ENCODE measurements around the gene MRPS16. TPM values are rescaled to one million over a fixed set of nuclear protein-coding genes. Genes with fewer than 3 reads are reported as not detected.

Gene MRPS16
- total and polyA plus RNA-seq, 2 donors (not counting 1 experiment from before 2014, with no cell fraction given) = 27.7 to 49.6 TPM

- no peak for TF ChIP-seq EZH2 (IDR thresholded peaks at IDR 0.05; ENCODE audit: borderline replicate concordance, insufficient read depth, low read depth, low read length, poor library complexity, severe bottlenecking)
- TF ChIP-seq CTCF (IDR thresholded peaks at IDR 0.05) = no peak
- Mint-ChIP-seq H3K27me3 (no peaks in the 10 kb centered on the region), H3K9me3 (ENCODE audit: insufficient read depth) (no peaks in the 10 kb centered on the region), H3K27ac (no peak overlapping the region), H3K4me3 (no peak overlapping the region), H3K4me1 (peaks cover 5% of the 10 kb centered on the region)
- Histone ChIP-seq H3K4me3 (ENCODE audit: control extremely low read depth in 1 of 5, extremely low read depth in 1 of 5, insufficient read depth in 1 of 5, low read depth in 2 of 5, low read length in 4 of 5) (no peak overlapping the region), H3K4me2 (replicated peaks; ENCODE audit: low read depth, low read length, poor library complexity, severe bottlenecking) (no peak overlapping the region), H3K27me3 (replicated peaks in 1 of 4; ENCODE audit: control extremely low read depth in 1 of 4, control insufficient read depth in 3 of 4, insufficient read depth in 4 of 4, low read length in 3 of 4) (no peaks in the 10 kb centered on the region), H3K4me1 (ENCODE audit: control insufficient read depth in 2 of 2, insufficient read depth in 2 of 2, low read length in 2 of 2) (no peaks in the 10 kb centered on the region), H2AFZ (ENCODE audit: insufficient read depth, low read depth, low read length, poor library complexity, severe bottlenecking) (no peak overlapping the region), H3K9ac (ENCODE audit: low read length) (no peak overlapping the region), H3K27ac (ENCODE audit: low read length in 2 of 2) (no peak overlapping the region), H3K36me3 (replicated peaks in 1 of 2; ENCODE audit: control extremely low read depth in 1 of 2, control insufficient read depth in 1 of 2, extremely low read depth in 1 of 2, insufficient read depth in 2 of 2, low read length in 1 of 2) (peaks cover 11 to 40% of the 10 kb centered on the region in 2 experiments), H3K9me3 (ENCODE audit: control extremely low read depth in 1 of 3, control insufficient read depth in 2 of 3, insufficient read depth in 1 of 3, low read length in 2 of 3) (no peaks in the 10 kb centered on the region), H4K20me1 (ENCODE audit: control insufficient read depth, insufficient read depth, low read length, poor library complexity, severe bottlenecking) (no peaks in the 10 kb centered on the region), H3K79me2 (ENCODE audit: control insufficient read depth, insufficient read depth, low read length) (peaks cover 9% of the 10 kb centered on the region)
- DNase-seq (no peak), ATAC-seq (ENCODE audit: low read depth) (no peak)
- CTCF ChIA-PET = interaction anchor here (1.5 kb wide), 1 partner anchor 62 kb away, joined by 3 read pairs; no protein-coding TSS in a partner anchor
- 83% methylated on average over 2 of the region's 2 CpGs for WGBS (ENCODE audit: insufficient coverage)
- POLR2A ChIA-PET = no interaction called here
- intact Hi-C loops (cut with micrococcal nuclease) = loop anchor here (10.0 kb wide), 1 partner anchor 885 kb away; the partner anchor contains the start of gene DNAJB12
Measured at GRCh38 chr10:73239908-73240307, 12.5 kb downstream of the MRPS16 start.

- Histone ChIP-seq H3K36me3 (replicated peaks in 1 of 2; ENCODE audit: control extremely low read depth in 1 of 2, control insufficient read depth in 1 of 2, extremely low read depth in 1 of 2, insufficient read depth in 2 of 2, low read length in 1 of 2) (peaks cover 12 to 35% of the 10 kb centered on the region in 2 experiments), H3K4me1 (ENCODE audit: control insufficient read depth in 2 of 2, insufficient read depth in 2 of 2, low read length in 2 of 2) (no peaks in the 10 kb centered on the region), H3K4me2 (replicated peaks; ENCODE audit: low read depth, low read length, poor library complexity, severe bottlenecking) (no peak overlapping the region), H3K79me2 (ENCODE audit: control insufficient read depth, insufficient read depth, low read length) (peaks cover under 1% of the 10 kb centered on the region), H3K9me3 (ENCODE audit: control extremely low read depth in 1 of 3, control insufficient read depth in 2 of 3, insufficient read depth in 1 of 3, low read length in 2 of 3) (no peaks in the 10 kb centered on the region), H3K27me3 (replicated peaks in 1 of 4; ENCODE audit: control extremely low read depth in 1 of 4, control insufficient read depth in 3 of 4, insufficient read depth in 4 of 4, low read length in 3 of 4) (no peaks in the 10 kb centered on the region), H4K20me1 (ENCODE audit: control insufficient read depth, insufficient read depth, low read length, poor library complexity, severe bottlenecking) (no peaks in the 10 kb centered on the region), H3K4me3 (ENCODE audit: control extremely low read depth in 1 of 5, extremely low read depth in 1 of 5, insufficient read depth in 1 of 5, low read depth in 2 of 5, low read length in 4 of 5) (no peak overlapping the region), H3K9ac (ENCODE audit: low read length) (no peak overlapping the region), H3K27ac (ENCODE audit: low read length in 2 of 2) (no peak overlapping the region), H2AFZ (ENCODE audit: insufficient read depth, low read depth, low read length, poor library complexity, severe bottlenecking) (no peak overlapping the region)
- no peak for TF ChIP-seq EZH2 (IDR thresholded peaks at IDR 0.05; ENCODE audit: borderline replicate concordance, insufficient read depth, low read depth, low read length, poor library complexity, severe bottlenecking)
- TF ChIP-seq CTCF (IDR thresholded peaks at IDR 0.05) = no peak
- ChIA-PET CTCF (interaction anchor here (1.5 kb wide), 1 partner anchor 63 kb away, joined by 3 read pairs; no protein-coding TSS in a partner anchor), POLR2A (no interaction called here)
- Mint-ChIP-seq H3K4me3 (no peak overlapping the region), H3K4me1 (no peaks in the 10 kb centered on the region), H3K27me3 (no peaks in the 10 kb centered on the region), H3K27ac (no peak overlapping the region), H3K9me3 (ENCODE audit: insufficient read depth) (no peaks in the 10 kb centered on the region)
- intact Hi-C loops (cut with micrococcal nuclease) = no loop called here
- DNase-seq (no peak), ATAC-seq (ENCODE audit: low read depth) (no peak)
- 100% methylated on average over 2 of the region's 5 CpGs for WGBS (ENCODE audit: insufficient coverage)
Measured at GRCh38 chr10:73238990-73239566, 13.4 kb downstream of the MRPS16 start.
